DOHH2 (cell line): ENCODE results near the gene MPDZ.

Experiments
- EZH2phosphoT487 ChIP-seq: fragments of 200-600 bp; sonication (generic); IDR thresholded peaks from 2 replicates; pipeline ENCODE4 v1.6.1; 2017; ENCODE audit warnings: borderline replicate concordance, mild to moderate bottlenecking, antibody characterized with exemption, low read length, moderate library complexity, mixed read lengths
- TF ChIP-seq, protein P1 (sequence below): fragments of 200-600 bp; sonication (generic); IDR thresholded peaks from one replicate; pipeline ENCODE4 v1.5.1; 2014; ENCODE audit warnings: antibody characterized with exemption, mild to moderate bottlenecking, low read depth, low read length; ENCODE audit not compliant: poor library complexity, severe bottlenecking

DNA sequence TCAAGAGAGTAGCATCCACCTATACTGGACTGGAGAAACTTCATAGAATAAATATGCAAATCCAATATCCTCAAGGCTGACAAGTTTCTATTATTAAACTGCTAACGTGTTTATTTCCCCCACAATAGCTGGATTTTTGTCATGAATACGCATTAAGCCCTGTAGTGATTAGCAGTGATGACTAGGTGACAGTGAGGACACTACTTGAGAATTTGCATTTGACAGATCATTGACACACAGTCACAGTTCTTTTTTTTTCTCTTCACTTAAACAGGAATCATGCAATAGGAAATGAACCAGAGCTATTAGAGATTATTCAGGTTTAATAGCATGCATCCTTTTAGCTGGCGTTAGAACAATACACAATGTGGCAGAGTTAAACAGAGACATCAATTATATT, 35.3 kb downstream of the MPDZ start:
- TF ChIP-seq, protein P1, sequence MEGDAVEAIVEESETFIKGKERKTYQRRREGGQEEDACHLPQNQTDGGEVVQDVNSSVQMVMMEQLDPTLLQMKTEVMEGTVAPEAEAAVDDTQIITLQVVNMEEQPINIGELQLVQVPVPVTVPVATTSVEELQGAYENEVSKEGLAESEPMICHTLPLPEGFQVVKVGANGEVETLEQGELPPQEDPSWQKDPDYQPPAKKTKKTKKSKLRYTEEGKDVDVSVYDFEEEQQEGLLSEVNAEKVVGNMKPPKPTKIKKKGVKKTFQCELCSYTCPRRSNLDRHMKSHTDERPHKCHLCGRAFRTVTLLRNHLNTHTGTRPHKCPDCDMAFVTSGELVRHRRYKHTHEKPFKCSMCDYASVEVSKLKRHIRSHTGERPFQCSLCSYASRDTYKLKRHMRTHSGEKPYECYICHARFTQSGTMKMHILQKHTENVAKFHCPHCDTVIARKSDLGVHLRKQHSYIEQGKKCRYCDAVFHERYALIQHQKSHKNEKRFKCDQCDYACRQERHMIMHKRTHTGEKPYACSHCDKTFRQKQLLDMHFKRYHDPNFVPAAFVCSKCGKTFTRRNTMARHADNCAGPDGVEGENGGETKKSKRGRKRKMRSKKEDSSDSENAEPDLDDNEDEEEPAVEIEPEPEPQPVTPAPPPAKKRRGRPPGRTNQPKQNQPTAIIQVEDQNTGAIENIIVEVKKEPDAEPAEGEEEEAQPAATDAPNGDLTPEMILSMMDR = no peak
- TF ChIP-seq EZH2phosphoT487 = no peak
